HepG2 (cell line): ENCODE measurements around the gene ARHGAP10. TPM values are rescaled to one million over a fixed set of nuclear protein-coding genes. Genes with fewer than 3 reads are reported as not detected.

ENCODE experiments used
- ATF1 ChIP-seq: IDR thresholded peaks from 2 replicates; pipeline ENCODE4 v1.6.1; 2016; ENCODE audit warnings: mild to moderate bottlenecking, control low read depth
- BCLAF1 ChIP-seq: fragments of 450-650 bp; IDR thresholded peaks from 2 replicates; pipeline ENCODE4 v1.6.1; 2017; ENCODE audit warnings: mild to moderate bottlenecking
- ETS1 ChIP-seq: sonication (generic); formaldehyde crosslinking; IDR thresholded peaks from 2 replicates; pipeline ENCODE4 v1.4.0; 2020; ENCODE audit warnings: missing genetic modification reagents
- FOXK1 ChIP-seq: sonication (generic); formaldehyde crosslinking; IDR thresholded peaks from 2 replicates; pipeline ENCODE4 v1.4.0; 2020; ENCODE audit warnings: low read depth, missing genetic modification reagents, borderline replicate concordance
- ISL2 ChIP-seq: sonication (generic); formaldehyde crosslinking; IDR thresholded peaks from 2 replicates; pipeline ENCODE4 v1.5.0; 2020; ENCODE audit warnings: missing genetic modification reagents
- MED13 ChIP-seq: sonication (generic); formaldehyde crosslinking; IDR thresholded peaks from 2 replicates; pipeline ENCODE4 v1.5.0; 2020; ENCODE audit warnings: missing genetic modification reagents
- PRDM15 ChIP-seq: sonication (generic); formaldehyde crosslinking; IDR thresholded peaks from 2 replicates; pipeline ENCODE4 v1.4.0; 2020; ENCODE audit warnings: missing genetic modification reagents
- SMAD9 ChIP-seq: sonication (generic); formaldehyde crosslinking; IDR thresholded peaks from 2 replicates; pipeline ENCODE4 v1.5.1; 2020; ENCODE audit warnings: mild to moderate bottlenecking, missing genetic modification reagents
- TBX2 ChIP-seq: sonication (generic); formaldehyde crosslinking; IDR thresholded peaks from 2 replicates; pipeline ENCODE4 v1.5.0; 2020; ENCODE audit warnings: missing genetic modification reagents, mild to moderate bottlenecking, borderline replicate concordance
- TGIF2 ChIP-seq: IDR thresholded peaks from 2 replicates; pipeline ENCODE4 v1.6.1; 2016; ENCODE audit warnings: control low read depth, missing compliant biosample characterization
- XRCC5 ChIP-seq: fragments of 200-400 bp; formaldehyde crosslinking; optimal IDR thresholded peaks from 2 replicates; pipeline ENCODE3; 2017; ENCODE audit warnings: mild to moderate bottlenecking, low read length
- ZFX ChIP-seq: sonication (generic); formaldehyde crosslinking; IDR thresholded peaks from 2 replicates; pipeline ENCODE4 v1.4.0; 2020; ENCODE audit warnings: mild to moderate bottlenecking, low read depth, missing genetic modification reagents, moderate library complexity
- ZFYVE20 ChIP-seq: sonication (generic); formaldehyde crosslinking; IDR thresholded peaks from 2 replicates; pipeline ENCODE4 v1.8.0; 2023; ENCODE audit warnings: low read depth, mild to moderate bottlenecking, moderate library complexity, missing genetic modification reagents, borderline replicate concordance
- ZNF136 ChIP-seq: sonication (generic); formaldehyde crosslinking; IDR thresholded peaks from 2 replicates; pipeline ENCODE4 v1.8.1; 2022; ENCODE audit warnings: low read depth, mild to moderate bottlenecking, moderate library complexity, missing genetic modification reagents
- ZNF260 ChIP-seq: sonication (generic); formaldehyde crosslinking; IDR thresholded peaks from 2 replicates; pipeline ENCODE4 v1.4.0; 2020; ENCODE audit warnings: missing genetic modification reagents, low read depth, mild to moderate bottlenecking, borderline replicate concordance
- ZNF282 ChIP-seq: fragments of 450-650 bp; IDR thresholded peaks from 2 replicates; pipeline ENCODE4 v1.6.1; 2018; ENCODE audit not compliant: partially characterized antibody
- ZNF564 ChIP-seq: sonication (generic); formaldehyde crosslinking; IDR thresholded peaks from 2 replicates; pipeline ENCODE4 v1.8.1; 2023; ENCODE audit warnings: mild to moderate bottlenecking, missing genetic modification reagents
- ZNF792 ChIP-seq: IDR thresholded peaks from 2 replicates; pipeline ENCODE4 v1.6.1; 2016
- ZNF839 ChIP-seq: sonication (generic); formaldehyde crosslinking; IDR thresholded peaks from 2 replicates; pipeline ENCODE4 v1.4.0; 2020; ENCODE audit warnings: missing genetic modification reagents, mild to moderate bottlenecking, borderline replicate concordance
- ZSCAN22 ChIP-seq: sonication (generic); formaldehyde crosslinking; IDR thresholded peaks from 2 replicates; pipeline ENCODE4 v1.4.0; 2020; ENCODE audit warnings: mild to moderate bottlenecking, missing genetic modification reagents
- polyA plus RNA-seq, 8 experiments: library from polyadenylated mRNA; depleted of rRNA in 3 of 8; stranded (reverse) in 7 of 8; unstranded in 1 of 8; fragments of >200 nt; fragmentation: Illumina TruSeq in 4 of 8; extraction: Trizol in 4 of 8; gene quantifications; 2 replicates each; pipeline versions ENCODE4 v1.2.1 to v1.2.3, GENCODE V29; 2011 to 2016; ENCODE audit warnings: low read depth in 4 of 8, missing spikeins in 1 of 8, mixed read lengths in 1 of 8; ENCODE audit not compliant: insufficient read depth in 1 of 8
- total RNA-seq, 5 experiments: library from RNA; depleted of rRNA; stranded (reverse); fragments of >200 nt; fragmentation: Illumina TruSeq; extraction: Trizol; gene quantifications; 2 replicates each; pipeline ENCODE4 v1.2.3, GENCODE V29; 2016; ENCODE audit warnings: low read depth in 1 of 5
- TF ChIP-seq, protein P1 (sequence below): fragments of 450-650 bp; IDR thresholded peaks from 2 replicates; pipeline ENCODE4 v1.6.1; 2017

Gene ARHGAP10
- total and polyA plus RNA-seq, 2 of the 13 experiments (the other 11 are each of a cell fraction or from before 2014, with no cell fraction given), result 0.45 to 1.6 TPM

- TF ChIP-seq BCLAF1, result no peak
- TF ChIP-seq ZNF282, result no peak
- TF ChIP-seq, protein P1, sequence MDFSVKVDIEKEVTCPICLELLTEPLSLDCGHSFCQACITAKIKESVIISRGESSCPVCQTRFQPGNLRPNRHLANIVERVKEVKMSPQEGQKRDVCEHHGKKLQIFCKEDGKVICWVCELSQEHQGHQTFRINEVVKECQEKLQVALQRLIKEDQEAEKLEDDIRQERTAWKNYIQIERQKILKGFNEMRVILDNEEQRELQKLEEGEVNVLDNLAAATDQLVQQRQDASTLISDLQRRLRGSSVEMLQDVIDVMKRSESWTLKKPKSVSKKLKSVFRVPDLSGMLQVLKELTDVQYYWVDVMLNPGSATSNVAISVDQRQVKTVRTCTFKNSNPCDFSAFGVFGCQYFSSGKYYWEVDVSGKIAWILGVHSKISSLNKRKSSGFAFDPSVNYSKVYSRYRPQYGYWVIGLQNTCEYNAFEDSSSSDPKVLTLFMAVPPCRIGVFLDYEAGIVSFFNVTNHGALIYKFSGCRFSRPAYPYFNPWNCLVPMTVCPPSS, result no peak
- TF ChIP-seq ZNF839 (CRISPR knock-in tag), result no peak
- peak; percentile 76 for TF ChIP-seq FOXK1 (CRISPR knock-in tag)
- TF ChIP-seq ZNF792, result 0 out of 2 replicates have a peak, but pooled peaks have one; percentile 21
- peak; percentile 75 for TF ChIP-seq TBX2 (CRISPR knock-in tag)
- TF ChIP-seq ZNF260, result no peak
- no peak for TF ChIP-seq ZFYVE20 (CRISPR knock-in tag)
- peak; percentile 29 for TF ChIP-seq PRDM15 (CRISPR knock-in tag)
- peak; percentile 59; the same call in 1 of the 2 replicates for TF ChIP-seq MED13 (CRISPR knock-in tag)
- peak; percentile 82 for TF ChIP-seq XRCC5
- TF ChIP-seq ATF1 (CRISPR knock-in tag), result peak; percentile 96
- peak; percentile 77 for TF ChIP-seq ISL2
- TF ChIP-seq ZNF564 (CRISPR knock-in tag), result no peak
- no peak; the same call in 1 of the 2 replicates for TF ChIP-seq ZNF136 (CRISPR knock-in tag)
- TF ChIP-seq ZFX (CRISPR knock-in tag), result peak; percentile 70
- no peak for TF ChIP-seq ZSCAN22
- TF ChIP-seq TGIF2, result peak; percentile 38; the same call in 1 of the 2 replicates
- TF ChIP-seq ETS1 (CRISPR knock-in tag), result no peak
- no peak for TF ChIP-seq SMAD9 (CRISPR knock-in tag)
Observed at GRCh38 chr4:147683717-147684700, 47.9 kb upstream of the ARHGAP10 start, which contains the start of gene PRMT9 (continued).
